H1 (cell line): ENCODE measurements around the gene CDCA5.

Experiments used
- CHD2 ChIP-seq: IDR thresholded peaks from 2 replicates; pipeline ENCODE4 v1.6.1; 2012; ENCODE audit warnings: low read length, improper control_type of control experiment
- CTCF ChIP-seq, 3 experiments: IDR thresholded peaks; 1 replicate in 2 of 3; 2 replicates in 1 of 3; pipeline versions ENCODE4 v1.5.1 to v1.6.1; 2011; ENCODE audit warnings: low read length in 3 of 3, mild to moderate bottlenecking in 3 of 3, inconsistent platforms in 2 of 3, low read depth in 1 of 3, moderate library complexity in 1 of 3; ENCODE audit not compliant: insufficient read depth in 1 of 3; ENCODE audit errors: control extremely low read depth in 1 of 3
- EGR1 ChIP-seq: IDR thresholded peaks from 2 replicates; pipeline ENCODE4 v1.6.1; 2011; ENCODE audit warnings: low read depth, low read length, borderline replicate concordance
- EP300 ChIP-seq, 2 experiments: IDR thresholded peaks; 1 replicate in 1 of 2; 2 replicates in 1 of 2; pipeline ENCODE4 v1.6.1; 2011 to 2012; ENCODE audit warnings: low read depth in 2 of 2, low read length in 2 of 2, mild to moderate bottlenecking in 2 of 2, borderline replicate concordance in 1 of 2, inconsistent platforms in 1 of 2, moderate library complexity in 1 of 2
- EZH2 ChIP-seq: fragments of 200-600 bp; sonication (generic); IDR thresholded peaks from 2 replicates; pipeline ENCODE4 v1.7.1; 2012; ENCODE audit warnings: low read depth, mild to moderate bottlenecking, moderate library complexity, low read length, inconsistent platforms; ENCODE audit not compliant: severe bottlenecking
- FOSL1 ChIP-seq: IDR thresholded peaks from 2 replicates; pipeline ENCODE4 v1.6.1; 2011; ENCODE audit warnings: mild to moderate bottlenecking, low read depth, low read length, moderate library complexity; ENCODE audit not compliant: insufficient read depth
- MAX ChIP-seq: IDR thresholded peaks from 2 replicates; pipeline ENCODE4 v1.6.1; 2012; ENCODE audit warnings: inconsistent platforms
- PHF8 ChIP-seq: fragments of 200-600 bp; sonication (generic); conservative IDR thresholded peaks from 2 replicates; pipeline ENCODE4 v1.7.1; 2012; ENCODE audit warnings: low read depth, mild to moderate bottlenecking, inconsistent platforms, low read length, moderate library complexity
- POLR2A ChIP-seq, 2 experiments: IDR thresholded peaks; 1 replicate in 1 of 2; 2 replicates in 1 of 2; pipeline ENCODE4 v1.6.1; 2011; ENCODE audit warnings: low read depth in 2 of 2, low read length in 2 of 2, mild to moderate bottlenecking in 2 of 2; ENCODE audit errors: control extremely low read depth in 1 of 2
- POLR2AphosphoS5 ChIP-seq: IDR thresholded peaks from 2 replicates; pipeline ENCODE4 v1.6.1; 2011; ENCODE audit warnings: low read depth, low read length
- SIN3A ChIP-seq, 2 experiments: IDR thresholded peaks in 1 of 2; conservative IDR thresholded peaks in 1 of 2; 2 replicates each; pipeline ENCODE4 v1.6.1; 2011 to 2012; ENCODE audit warnings: low read length in 2 of 2, improper control_type of control experiment in 1 of 2, low read depth in 1 of 2, mild to moderate bottlenecking in 1 of 2
- SRF ChIP-seq: IDR thresholded peaks from 2 replicates; pipeline ENCODE4 v1.6.1; 2011; ENCODE audit warnings: mild to moderate bottlenecking, low read depth, low read length, moderate library complexity
- TF ChIP-seq, protein P1 (sequence below): IDR thresholded peaks from 2 replicates; pipeline ENCODE4 v1.6.1; 2011; ENCODE audit warnings: low read depth, mild to moderate bottlenecking, low read length; ENCODE audit not compliant: insufficient read depth

DNA sequence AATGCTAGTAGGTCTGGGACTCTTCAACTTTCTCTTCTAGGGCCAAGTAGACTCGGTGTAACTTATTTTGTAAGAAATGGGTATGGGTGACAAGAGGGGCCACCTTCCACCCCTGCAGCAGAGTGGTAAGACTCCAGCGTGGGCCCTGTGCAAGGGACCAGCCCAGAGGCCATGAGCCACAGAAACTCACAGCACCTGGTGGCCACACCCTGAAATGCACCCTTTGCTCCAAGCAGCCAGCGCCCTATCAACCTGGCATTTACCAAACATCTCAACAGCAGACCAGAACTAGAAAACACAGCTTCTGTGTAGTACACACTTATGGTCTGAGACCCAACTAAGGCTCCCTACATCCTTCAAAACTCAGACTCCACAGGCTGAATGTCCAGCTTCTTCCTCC is 5.7 kb downstream of the CDCA5 start:
- TF ChIP-seq EZH2 (no peak), CTCF (IDR thresholded peaks at IDR 0.05; ENCODE audit: control extremely low read depth in 1 of 3, insufficient read depth in 1 of 3, low read depth in 1 of 3, low read length in 3 of 3) (peak; percentile 79 to 92 (median 88)), SIN3A (conservative IDR thresholded peaks at IDR 0.05 in 1 of 2, IDR thresholded peaks at IDR 0.05 in 1 of 2; ENCODE audit: low read depth in 1 of 2, low read length in 2 of 2) (no peak), PHF8 (no peak), POLR2AphosphoS5 (peak; percentile 58; the same call in 1 of the 2 replicates), EP300 (IDR thresholded peaks at IDR 0.05; ENCODE audit: borderline replicate concordance in 1 of 2, low read depth in 2 of 2, low read length in 2 of 2) (no peak), POLR2A (IDR thresholded peaks at IDR 0.05; ENCODE audit: control extremely low read depth in 1 of 2, low read depth in 2 of 2, low read length in 2 of 2) (peak in 1 of 2 experiments; percentile 15; a peak in 2 of 3 replicates), FOSL1 (no peak), MAX (no peak; the same call in 1 of the 2 replicates), SRF (no peak), EGR1 (no peak), CHD2 (no peak)
- TF ChIP-seq, protein P1, sequence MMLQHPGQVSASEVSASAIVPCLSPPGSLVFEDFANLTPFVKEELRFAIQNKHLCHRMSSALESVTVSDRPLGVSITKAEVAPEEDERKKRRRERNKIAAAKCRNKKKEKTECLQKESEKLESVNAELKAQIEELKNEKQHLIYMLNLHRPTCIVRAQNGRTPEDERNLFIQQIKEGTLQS, result no peak
